Activated gamma-delta T cell treated with Interleukin-2 at 50 U/mL for 16 hours (primary cell): ENCODE results near the gene PLIN5.

ENCODE experiments used
- DNase-seq: peaks from one replicate; pipeline ENCODE4 v3.0.0-alpha.2; 2020

The PLIN5 gene, protein sequence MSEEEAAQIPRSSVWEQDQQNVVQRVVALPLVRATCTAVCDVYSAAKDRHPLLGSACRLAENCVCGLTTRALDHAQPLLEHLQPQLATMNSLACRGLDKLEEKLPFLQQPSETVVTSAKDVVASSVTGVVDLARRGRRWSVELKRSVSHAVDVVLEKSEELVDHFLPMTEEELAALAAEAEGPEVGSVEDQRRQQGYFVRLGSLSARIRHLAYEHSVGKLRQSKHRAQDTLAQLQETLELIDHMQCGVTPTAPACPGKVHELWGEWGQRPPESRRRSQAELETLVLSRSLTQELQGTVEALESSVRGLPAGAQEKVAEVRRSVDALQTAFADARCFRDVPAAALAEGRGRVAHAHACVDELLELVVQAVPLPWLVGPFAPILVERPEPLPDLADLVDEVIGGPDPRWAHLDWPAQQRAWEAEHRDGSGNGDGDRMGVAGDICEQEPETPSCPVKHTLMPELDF

GRCh38 chr19:4534836-4535658 lies at the start of gene PLIN5:
TSS of gene PLIN5 (minus strand) at chr19:4535224. CDS start at chr19:4534074, 1,150 bp downstream.
- peak; percentile 22 for DNase-seq

DNA sequence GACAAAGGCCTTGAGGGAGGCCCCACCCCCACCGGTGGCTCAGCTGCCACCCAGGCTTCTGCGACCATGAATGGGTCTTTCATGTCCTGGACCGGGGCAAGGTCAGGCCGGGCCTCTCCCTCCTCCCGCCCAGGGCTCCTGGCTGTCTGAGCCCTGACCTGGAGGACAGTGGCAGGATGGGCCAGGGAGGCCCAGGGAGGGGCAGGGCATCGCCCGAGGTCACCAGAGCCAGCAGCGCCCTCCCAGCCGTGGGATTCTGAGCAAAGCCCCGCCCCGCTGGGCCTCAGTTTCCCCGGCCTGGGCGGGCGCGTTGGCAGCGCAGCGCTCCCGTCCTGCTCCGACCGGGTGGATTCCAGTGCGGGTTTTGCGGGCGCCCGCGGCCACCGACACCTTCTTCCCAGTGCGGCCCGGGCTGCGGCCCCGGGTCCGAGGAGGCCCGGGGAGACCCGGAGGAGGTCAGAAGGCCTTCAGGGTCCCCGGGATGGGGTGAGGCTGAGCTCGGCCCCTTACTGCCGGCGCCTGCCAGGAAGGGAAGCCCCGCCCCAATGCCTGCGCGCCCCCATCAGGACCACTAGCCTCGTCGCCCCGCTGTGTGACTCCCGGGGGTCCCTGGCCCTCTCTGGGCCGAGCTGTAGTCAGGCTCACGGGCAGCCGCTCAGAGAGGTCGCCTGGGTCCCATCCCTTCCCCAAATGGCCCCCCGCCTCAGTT lies 49.1 kb upstream of the PLIN5 start:
- DNase-seq, result no peak

DNA sequence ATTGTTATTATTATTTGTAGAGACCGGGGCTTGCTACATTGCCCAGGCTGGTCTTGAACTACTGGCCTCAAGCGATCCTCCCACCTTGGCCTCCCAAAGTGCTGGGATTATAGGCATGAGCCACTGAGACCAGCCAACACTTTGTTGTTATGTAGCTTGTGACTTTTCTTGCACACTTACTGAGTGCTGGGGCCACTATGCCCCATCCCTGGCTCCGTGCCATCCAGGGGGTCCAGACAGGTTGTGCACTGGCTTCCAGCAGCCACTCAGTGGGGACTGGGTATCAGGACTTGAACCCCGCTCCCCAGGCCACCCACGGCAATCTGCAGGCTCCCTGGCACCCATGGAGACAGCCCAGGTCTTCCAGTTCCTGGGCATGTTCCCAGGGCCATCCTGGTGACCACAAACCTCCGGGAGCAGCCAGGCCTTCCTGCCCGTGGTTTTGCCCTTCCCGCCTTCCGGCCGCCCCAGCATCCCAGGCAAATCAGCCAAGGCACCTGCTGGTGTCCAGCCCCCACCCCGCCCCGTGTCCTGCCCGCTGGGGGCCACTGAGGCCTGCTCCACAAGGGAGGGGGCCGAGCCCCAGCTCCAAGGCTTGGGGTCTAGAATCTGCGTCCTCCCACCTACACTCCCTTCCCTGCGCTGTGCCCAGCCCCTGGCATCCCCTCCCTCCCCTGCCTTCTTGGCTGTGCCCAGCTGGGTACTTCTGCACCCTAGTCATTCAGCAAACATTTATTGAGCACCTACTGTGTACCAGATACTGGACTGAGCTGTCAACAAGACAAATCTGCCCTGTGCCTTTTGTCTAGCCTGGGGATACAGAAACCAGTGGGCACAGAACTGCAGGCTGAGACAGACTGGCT lies 48.2 kb upstream of the PLIN5 start:
- no peak for DNase-seq

GRCh38 chr19:4581666-4582553 lies 46.9 kb upstream of the PLIN5 start:
- DNase-seq, result no peak

DNA sequence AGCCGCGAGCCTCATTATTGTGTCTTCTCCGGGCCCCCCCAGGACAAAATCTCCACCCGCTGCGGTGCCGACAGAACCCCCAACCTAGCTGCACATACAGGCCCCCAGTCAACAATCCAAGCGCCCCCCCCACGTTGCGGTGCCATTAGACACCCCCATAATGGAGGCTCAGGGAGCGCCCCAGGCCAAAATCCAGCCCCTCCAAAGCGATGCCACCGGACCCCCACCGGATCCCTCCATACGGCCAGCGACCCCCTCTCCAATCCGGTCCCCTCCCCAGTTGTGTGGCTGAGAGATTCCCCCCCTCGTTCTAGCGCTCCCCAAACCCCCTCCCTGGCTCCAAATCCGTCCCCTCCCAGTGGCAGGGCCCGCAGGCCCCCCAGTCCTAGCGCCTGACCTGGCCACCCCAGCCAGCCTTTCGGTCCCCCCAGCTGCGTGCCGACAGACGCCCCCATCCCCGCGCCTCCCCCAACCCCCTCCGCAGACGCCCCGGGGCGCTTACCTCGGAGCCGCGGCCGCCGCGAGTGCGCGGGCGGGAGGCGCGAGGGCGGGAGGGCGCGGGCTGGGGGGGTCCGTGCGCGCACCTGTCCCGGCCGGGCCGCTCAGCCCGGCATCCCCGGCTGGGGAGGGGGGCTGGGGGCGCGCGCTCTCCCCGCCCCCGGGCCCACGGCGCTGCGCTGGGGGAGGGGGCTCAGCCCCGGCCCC lies 46.1 kb upstream of the PLIN5 start:
- DNase-seq, result no peak

DNA sequence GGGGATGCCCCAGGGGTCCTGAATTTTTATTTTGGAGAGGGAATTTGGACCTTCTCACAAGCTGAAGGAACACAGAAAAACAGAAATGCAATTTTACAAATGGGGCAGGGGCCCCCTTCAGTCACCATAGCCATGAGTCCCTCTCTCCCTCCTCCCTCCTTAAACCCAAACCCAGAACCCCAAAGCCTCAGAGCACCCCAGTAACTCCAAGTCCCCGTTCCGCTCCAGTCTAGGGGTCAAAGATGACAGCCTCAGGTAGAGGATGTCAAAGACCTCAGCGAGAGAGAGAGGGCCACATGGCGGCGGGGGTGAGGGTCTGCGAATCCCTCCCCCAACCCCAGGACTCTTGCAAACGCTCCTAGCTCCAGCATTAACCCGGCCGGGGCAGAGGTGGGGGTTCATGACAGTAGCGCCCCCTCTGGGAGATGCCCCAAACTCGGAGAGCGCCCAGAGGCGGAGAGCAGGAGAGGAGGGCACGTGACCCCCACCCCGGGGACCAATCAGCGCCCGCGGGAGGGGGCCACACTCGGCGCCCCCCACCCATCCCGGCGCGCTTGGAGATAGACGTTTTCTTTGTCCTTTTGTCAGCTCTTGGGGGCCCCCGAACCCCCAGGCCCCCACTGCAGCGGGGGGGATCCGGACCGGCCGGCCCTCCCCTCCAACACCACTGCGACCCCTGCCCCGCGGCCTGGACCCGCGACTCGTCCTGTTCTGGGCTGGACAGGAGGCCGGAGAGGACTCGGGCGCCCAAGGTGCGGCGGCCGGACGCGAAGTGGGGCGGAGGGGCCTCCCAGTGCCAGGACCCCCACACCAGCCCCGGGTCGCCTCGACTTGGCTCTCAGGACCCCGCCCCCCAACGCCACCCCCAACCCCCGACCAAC lies 45.2 kb upstream of the PLIN5 start:
- DNase-seq, result no peak

DNA sequence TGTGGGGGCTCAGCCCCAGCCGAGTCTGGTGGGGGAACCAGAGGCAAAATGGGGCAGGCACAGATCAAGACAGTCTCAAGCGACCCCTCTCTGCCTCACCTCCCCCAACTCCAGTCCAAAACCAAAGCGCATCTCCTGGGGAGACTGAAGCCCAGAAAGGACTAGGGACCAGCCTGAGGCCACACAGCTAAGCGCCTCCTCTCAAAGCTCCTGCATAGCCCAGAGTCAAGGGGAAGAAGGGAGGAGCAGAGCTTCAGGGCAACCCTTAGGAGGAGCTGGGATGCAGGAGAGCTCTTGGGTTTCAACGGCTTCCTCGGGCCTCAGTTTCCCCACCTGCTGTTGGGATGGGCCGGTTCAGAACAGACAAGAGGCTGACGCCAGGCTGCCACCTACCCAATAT lies 44.4 kb upstream of the PLIN5 start:
- no peak for DNase-seq

- DNase-seq, result no peak
These were observed 43.7 kb upstream of the PLIN5 start for GRCh38 chr19:4578552-4579248.

- no peak for DNase-seq
These were observed 42.2 kb upstream of the PLIN5 start for GRCh38 chr19:4577020-4577782.

DNA sequence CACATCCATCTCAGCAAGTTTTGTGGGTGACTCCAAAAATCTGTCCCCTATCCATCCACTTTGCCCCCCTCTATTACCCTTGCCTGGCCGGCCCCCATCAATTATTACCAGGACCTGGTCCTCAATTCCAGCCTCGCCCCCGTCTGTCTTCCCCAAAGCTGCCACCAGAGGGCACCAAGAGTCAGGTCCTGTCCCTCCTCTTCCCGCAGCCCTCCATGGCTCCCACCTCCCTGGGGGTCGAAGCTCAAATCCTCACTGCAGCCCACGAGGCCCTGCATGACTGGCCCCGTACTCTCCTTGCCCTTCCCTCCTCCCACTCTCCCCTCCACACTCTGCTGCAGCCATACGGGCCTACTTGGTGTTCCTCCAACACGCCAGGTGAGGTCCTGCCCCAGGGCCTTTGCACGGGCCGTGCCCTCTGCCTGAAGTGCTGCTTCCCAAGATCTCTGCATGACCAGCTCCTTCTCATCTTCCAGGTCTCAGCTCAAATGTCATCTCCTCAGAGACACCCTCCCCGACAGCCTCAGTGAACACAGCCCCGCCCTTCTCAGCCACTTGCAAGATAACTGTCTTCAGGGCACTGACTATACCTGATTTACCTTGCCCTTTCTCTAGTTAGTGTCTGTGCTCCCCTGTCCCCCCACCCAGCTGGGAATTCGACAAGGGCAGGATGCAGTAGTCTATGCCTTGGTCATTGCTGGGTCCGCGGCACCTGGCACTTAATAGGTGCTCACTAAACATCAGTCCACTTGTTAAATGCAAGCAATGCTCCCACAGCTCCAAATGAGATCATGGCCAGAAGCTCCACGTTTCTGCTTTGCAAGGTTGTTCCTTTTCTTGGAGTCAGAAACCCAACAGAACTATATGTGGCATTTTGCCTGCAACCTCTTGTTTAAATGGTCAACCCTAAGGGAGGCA lies 41.3 kb upstream of the PLIN5 start:
- peak; percentile 70 for DNase-seq

DNA sequence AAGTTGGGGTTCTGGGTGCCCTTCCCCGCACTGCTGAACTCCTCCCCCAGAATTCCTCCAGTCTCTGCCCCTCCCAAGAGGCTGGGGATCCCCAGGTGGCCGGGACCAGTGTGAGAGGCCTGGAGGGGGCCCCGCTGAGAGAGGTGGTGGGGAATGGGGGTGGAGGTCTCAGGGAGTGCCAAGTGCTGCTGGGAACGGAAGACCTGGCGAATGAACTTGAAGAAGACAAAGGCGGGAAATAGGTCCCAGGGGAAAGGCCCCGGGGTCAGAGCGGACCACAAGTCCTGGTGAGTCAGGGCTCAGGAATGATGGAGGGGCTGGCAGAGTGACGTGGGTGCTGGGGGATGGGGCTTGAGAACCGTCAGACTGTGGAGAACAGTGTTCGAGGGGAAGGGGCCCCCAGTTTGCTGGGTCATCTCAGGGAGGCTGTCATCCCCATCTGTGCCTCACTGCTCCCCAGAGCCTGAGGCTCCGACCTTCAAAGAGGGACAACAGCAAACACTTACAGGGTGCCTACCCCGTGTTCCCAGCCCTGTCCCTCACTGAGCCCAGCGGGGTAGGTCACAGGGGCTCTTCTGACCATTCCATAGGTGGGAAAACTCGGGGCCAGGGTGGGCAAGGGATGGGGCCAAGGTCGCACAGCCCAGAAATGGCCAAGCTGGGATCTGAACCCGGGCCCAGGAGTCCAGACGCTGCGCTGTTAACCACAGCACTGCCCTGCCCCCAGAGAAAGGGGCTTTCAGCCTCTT lies 40.4 kb upstream of the PLIN5 start:
- DNase-seq, result no peak

- DNase-seq, result no peak
These were observed 38.7 kb upstream of the PLIN5 start for GRCh38 chr19:4573682-4574081.

GRCh38 chr19:4571305-4571917 lies 36.4 kb upstream of the PLIN5 start:
- DNase-seq, result no peak

GRCh38 chr19:4570916-4571304 lies 35.9 kb upstream of the PLIN5 start:
- DNase-seq, result no peak

DNA sequence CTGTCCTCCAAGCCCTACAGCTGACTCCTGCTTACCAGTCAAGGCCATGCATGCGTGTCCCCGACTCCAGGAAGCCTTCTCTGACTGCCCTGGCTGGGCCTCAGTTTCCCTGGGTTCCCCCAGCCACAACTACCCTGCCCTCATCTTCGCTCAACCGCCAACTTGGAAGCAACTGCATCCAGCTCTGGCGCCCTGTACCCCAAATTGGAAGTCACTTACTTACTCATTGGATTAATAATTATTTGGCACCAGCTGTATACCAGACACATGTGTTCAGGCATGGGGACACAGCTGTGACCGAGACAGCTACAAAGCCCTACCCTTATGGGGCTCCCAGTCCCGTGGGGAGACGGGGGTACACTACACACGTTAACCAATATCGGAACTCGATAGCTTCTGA lies 35.4 kb upstream of the PLIN5 start:
- no peak for DNase-seq

DNA sequence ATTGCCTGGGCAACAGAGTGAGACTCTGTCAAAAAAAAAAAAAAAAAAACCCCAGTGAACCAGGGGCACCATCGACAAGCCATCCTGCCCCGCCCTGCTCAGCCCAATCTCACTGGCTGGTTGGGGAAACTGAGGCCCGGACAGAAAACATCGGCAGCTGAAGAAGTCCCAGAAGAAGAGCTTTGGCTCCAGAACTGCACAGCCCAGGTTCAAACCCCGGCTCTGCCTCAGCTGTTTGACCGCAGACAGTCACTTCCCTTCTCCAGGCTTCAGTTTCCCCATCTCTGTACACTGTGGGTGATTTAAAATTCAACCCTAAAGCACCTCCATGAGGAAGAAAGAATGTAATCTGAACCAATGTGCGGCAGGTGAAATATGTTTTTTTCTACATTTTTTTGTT lies 33.9 kb upstream of the PLIN5 start:
- no peak for DNase-seq
